HL-60 (cell line): ENCODE data around the gene ZNF764.
A peak's percentile ranks its signal among the peaks of the same experiment; 100 is the strongest.

Experiments used
- DNase-seq, 2 experiments: peaks; one replicate each; pipeline ENCODE4 v3.0.0-alpha.2; 2010 to 2020; ENCODE audit warnings: low read depth in 1 of 2, low spot score in 1 of 2
- H3K27ac ChIP-seq: fragments of 250-450 bp; sonication (Bioruptor Pico); replicated peaks from 2 replicates; pipeline ENCODE4 v1.5.1; 2020; ENCODE audit warnings: mild to moderate bottlenecking, moderate library complexity
- H3K27me3 ChIP-seq: fragments of 250-450 bp; sonication (Bioruptor Pico); 2 replicates; pipeline ENCODE4 v1.5.1; 2021; ENCODE audit warnings: mild to moderate bottlenecking, moderate library complexity; ENCODE audit not compliant: insufficient read depth, poor library complexity, severe bottlenecking
- H3K4me3 ChIP-seq: replicated peaks from 2 replicates; pipeline ENCODE4 v1.5.1; 2011; ENCODE audit warnings: mild to moderate bottlenecking, control low read depth, low read length; ENCODE audit not compliant: insufficient read depth
- GABPA ChIP-seq: IDR thresholded peaks from 2 replicates; pipeline ENCODE4 v1.6.1; 2012; ENCODE audit warnings: low read depth
- POLR2AphosphoS5 ChIP-seq: IDR thresholded peaks from 2 replicates; pipeline ENCODE4 v1.6.1; 2012; ENCODE audit warnings: low read depth
- SPI1 ChIP-seq: IDR thresholded peaks from 2 replicates; pipeline ENCODE4 v1.6.1; 2012; ENCODE audit warnings: low read depth, mild to moderate bottlenecking, borderline replicate concordance
- TF ChIP-seq, protein P1 (sequence below): IDR thresholded peaks from one replicate; pipeline ENCODE4 v1.5.1; 2011; ENCODE audit warnings: low read length, control low read depth, inconsistent platforms; ENCODE audit not compliant: insufficient read depth
- TF ChIP-seq, protein P2 (sequence below): IDR thresholded peaks from 2 replicates; pipeline ENCODE4 v1.6.1; 2012; ENCODE audit warnings: low read depth; ENCODE audit not compliant: insufficient replicate concordance

Gene ZNF764

DNA sequence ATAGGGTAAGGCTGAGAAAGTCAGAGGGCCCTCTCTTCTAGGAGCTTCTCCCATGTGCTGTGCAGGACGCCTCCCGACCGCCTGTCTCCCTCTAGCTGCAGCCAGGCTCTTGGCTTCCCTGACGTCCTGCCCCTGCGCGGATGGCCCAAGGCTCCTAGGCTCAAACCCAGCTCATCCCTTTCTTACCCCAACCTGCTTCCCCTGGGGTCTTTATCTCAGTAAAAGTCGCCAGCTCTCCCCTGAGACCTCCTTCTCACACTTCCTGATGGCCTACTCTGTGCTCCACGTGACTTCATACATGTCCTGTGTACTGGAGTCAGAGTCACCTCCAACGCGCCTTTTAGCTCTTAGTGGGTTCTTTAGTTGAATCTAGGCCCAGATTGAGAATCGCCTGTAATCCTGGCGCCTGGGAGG, 22.4 kb downstream of the ZNF764 start:
- peak; percentile 76 for TF ChIP-seq POLR2AphosphoS5
- TF ChIP-seq GABPA, result no peak
- TF ChIP-seq, protein P1, sequence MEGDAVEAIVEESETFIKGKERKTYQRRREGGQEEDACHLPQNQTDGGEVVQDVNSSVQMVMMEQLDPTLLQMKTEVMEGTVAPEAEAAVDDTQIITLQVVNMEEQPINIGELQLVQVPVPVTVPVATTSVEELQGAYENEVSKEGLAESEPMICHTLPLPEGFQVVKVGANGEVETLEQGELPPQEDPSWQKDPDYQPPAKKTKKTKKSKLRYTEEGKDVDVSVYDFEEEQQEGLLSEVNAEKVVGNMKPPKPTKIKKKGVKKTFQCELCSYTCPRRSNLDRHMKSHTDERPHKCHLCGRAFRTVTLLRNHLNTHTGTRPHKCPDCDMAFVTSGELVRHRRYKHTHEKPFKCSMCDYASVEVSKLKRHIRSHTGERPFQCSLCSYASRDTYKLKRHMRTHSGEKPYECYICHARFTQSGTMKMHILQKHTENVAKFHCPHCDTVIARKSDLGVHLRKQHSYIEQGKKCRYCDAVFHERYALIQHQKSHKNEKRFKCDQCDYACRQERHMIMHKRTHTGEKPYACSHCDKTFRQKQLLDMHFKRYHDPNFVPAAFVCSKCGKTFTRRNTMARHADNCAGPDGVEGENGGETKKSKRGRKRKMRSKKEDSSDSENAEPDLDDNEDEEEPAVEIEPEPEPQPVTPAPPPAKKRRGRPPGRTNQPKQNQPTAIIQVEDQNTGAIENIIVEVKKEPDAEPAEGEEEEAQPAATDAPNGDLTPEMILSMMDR, result peak; percentile 19
- TF ChIP-seq, protein P2, sequence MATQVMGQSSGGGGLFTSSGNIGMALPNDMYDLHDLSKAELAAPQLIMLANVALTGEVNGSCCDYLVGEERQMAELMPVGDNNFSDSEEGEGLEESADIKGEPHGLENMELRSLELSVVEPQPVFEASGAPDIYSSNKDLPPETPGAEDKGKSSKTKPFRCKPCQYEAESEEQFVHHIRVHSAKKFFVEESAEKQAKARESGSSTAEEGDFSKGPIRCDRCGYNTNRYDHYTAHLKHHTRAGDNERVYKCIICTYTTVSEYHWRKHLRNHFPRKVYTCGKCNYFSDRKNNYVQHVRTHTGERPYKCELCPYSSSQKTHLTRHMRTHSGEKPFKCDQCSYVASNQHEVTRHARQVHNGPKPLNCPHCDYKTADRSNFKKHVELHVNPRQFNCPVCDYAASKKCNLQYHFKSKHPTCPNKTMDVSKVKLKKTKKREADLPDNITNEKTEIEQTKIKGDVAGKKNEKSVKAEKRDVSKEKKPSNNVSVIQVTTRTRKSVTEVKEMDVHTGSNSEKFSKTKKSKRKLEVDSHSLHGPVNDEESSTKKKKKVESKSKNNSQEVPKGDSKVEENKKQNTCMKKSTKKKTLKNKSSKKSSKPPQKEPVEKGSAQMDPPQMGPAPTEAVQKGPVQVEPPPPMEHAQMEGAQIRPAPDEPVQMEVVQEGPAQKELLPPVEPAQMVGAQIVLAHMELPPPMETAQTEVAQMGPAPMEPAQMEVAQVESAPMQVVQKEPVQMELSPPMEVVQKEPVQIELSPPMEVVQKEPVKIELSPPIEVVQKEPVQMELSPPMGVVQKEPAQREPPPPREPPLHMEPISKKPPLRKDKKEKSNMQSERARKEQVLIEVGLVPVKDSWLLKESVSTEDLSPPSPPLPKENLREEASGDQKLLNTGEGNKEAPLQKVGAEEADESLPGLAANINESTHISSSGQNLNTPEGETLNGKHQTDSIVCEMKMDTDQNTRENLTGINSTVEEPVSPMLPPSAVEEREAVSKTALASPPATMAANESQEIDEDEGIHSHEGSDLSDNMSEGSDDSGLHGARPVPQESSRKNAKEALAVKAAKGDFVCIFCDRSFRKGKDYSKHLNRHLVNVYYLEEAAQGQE, result no peak
- no peak for TF ChIP-seq SPI1
- no peaks in the 10 kb centered on the region for H3K27me3 ChIP-seq
- H3K4me3 ChIP-seq, result peak overlapping the region; percentile 56
- peak overlapping the region; percentile 95 for H3K27ac ChIP-seq
- DNase-seq, result peak; percentile 64 to 86

- Histone ChIP-seq H3K27ac (peak overlapping the region; percentile 95), H3K27me3 (no peaks in the 10 kb centered on the region), H3K4me3 (peak overlapping the region; percentile 56)
- no peak for TF ChIP-seq SPI1
- TF ChIP-seq POLR2AphosphoS5, result peak; percentile 84; the same call in 1 of the 2 replicates
- TF ChIP-seq, protein P1, result no peak
- TF ChIP-seq, protein P2, result peak; percentile 62
- TF ChIP-seq GABPA, result no peak
- DNase-seq, result no peak
These were observed 22.9 kb downstream of the ZNF764 start for GRCh38 chr16:30535106-30535776.

DNA sequence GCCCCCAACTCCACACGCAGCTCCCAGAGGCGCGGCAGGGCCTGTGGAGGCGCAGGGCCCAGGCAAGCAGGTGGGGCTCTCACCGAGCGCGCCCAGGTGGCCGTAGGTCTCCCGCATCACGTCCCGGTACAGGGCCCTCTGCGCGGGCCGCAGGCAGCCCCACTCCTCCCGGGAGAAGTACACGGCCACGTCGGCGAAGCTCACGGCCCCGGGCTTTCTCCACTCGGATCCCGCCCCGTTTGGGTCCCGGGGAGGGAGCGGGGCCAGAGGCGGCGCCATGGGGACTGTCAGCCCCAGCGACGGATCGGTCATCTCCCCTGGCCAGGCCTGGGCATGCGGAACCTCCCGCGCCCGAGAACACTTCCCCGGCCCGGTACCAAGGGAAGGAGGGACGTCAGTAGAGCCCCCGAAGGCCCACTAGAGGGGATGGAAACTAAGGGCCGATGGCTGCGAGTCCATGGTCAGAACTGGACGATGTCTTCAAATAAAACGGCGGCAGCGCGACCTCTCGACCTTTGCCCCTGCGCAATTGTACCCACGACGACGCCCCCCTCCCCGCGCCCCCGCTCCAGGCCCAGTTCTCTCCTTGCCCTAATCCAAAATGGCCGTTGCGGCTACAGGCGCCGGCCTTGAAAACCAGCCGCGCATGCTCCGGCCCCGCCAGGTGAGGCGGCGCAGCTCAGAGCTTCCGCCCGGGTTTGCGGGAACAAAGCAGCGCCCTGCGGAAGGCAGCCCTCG, 23.6 kb downstream of the ZNF764 start, which contains the start of gene ZNF747:
TSS of gene ZNF747 (minus strand) at position 491 of the 738 bp plus-strand sequence. CDS start at position 312, 179 bp downstream.
- no peaks in the 10 kb centered on the region for H3K27me3 ChIP-seq
- peak within 1 kb of the TSS; percentile 56 for H3K4me3 ChIP-seq
- no peak; the same call in 1 of the 2 replicates for TF ChIP-seq SPI1
- TF ChIP-seq, protein P2, result peak; percentile 39
- H3K27ac ChIP-seq, result peak within 1 kb of the TSS; percentile 95
- DNase-seq, result peak; percentile 83 to 90
